Astrocyte (in vitro differentiated cells and primary cell): ENCODE data around the gene METTL1.

Experiments used
- CTCF ChIP-seq: IDR thresholded peaks from 2 replicates; pipeline ENCODE4 v1.5.1; 2011; ENCODE audit warnings: low read depth, mild to moderate bottlenecking, inconsistent platforms, low read length, moderate library complexity; ENCODE audit not compliant: insufficient read depth
- EZH2 ChIP-seq: IDR thresholded peaks from 2 replicates; pipeline ENCODE4 v1.6.1; 2012; ENCODE audit warnings: mild to moderate bottlenecking, low read length, inconsistent platforms; ENCODE audit not compliant: insufficient read depth

GRCh38 chr12:57802607-57803006 lies 30.7 kb upstream of the METTL1 start:
- no peak for TF ChIP-seq CTCF
- TF ChIP-seq EZH2, result no peak
